ENCODE results near the gene CSRP3.
"Not testable (repeated sequence)": the region's sequence is repeated elsewhere in the genome, so short reads cannot be mapped to it uniquely, and the experiment has no call there.

Gene CSRP3

GRCh38 chr11:19185036-19185435, 16.7 kb downstream of the CSRP3 start:
- DNase-seq = no peak

DNA sequence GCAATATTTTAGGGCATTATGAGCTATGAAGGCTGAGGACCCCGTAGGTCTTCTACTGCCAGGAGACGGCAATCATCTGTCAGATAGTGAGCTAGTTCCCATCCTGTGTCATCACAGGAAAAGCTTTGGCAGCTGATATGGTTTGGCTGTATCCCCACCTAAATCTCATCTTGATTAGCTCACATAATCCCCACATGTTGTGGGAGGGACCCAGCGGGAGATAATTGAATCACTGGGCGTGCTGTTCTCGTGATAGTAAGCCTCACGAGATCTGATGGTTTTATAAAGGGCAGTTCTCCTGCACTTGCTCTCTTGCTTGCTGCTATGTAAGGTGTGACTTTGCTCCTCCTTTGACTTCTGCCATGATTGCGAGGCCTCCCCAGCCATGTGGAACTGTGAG, 18.1 kb downstream of the CSRP3 start:
- DNase-seq = no peak

- no peak for DNase-seq
These were observed 20.1 kb downstream of the CSRP3 start for GRCh38 chr11:19181531-19182261.

DNA sequence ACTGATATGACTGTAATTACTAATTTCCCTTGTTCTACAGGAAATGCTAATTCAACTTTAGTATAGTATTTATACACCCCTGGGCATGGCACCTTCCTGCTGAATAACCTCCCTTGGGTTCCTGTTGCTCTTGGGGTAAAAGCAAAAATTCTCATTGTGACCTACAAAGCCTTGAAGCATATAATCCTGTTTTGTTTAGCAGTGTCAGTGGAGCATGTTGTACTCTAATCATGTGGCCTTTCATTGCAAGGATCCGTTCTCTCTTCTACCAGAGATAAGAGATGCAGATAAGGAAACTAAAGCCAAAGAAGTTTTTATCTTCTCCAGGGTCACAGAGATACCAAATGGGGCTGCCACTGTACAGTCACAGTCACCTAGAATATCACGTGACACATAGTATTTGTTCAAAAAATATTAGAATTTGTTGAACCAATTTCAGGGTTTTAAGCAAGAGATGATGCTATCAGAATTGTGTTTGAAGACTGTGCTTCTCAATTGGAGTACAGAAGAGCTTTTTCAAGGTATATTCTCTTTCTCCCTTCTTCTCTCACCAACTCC, 25.1 kb downstream of the CSRP3 start:
- no peak for DNase-seq

- DNase-seq = no peak
These were observed 27.7 kb downstream of the CSRP3 start for GRCh38 chr11:19173964-19174638.

- no peak for DNase-seq
These were observed 28.6 kb downstream of the CSRP3 start for GRCh38 chr11:19173004-19173689.

- no peak for DNase-seq
These were observed 33.7 kb downstream of the CSRP3 start for GRCh38 chr11:19168090-19168489.

GRCh38 chr11:19164881-19165280, 36.9 kb downstream of the CSRP3 start:
- DNase-seq = no peak

GRCh38 chr11:19164230-19164855, 37.4 kb downstream of the CSRP3 start:
- DNase-seq = no peak

GRCh38 chr11:19163617-19164016, 38.2 kb downstream of the CSRP3 start:
- no peak for DNase-seq

DNA sequence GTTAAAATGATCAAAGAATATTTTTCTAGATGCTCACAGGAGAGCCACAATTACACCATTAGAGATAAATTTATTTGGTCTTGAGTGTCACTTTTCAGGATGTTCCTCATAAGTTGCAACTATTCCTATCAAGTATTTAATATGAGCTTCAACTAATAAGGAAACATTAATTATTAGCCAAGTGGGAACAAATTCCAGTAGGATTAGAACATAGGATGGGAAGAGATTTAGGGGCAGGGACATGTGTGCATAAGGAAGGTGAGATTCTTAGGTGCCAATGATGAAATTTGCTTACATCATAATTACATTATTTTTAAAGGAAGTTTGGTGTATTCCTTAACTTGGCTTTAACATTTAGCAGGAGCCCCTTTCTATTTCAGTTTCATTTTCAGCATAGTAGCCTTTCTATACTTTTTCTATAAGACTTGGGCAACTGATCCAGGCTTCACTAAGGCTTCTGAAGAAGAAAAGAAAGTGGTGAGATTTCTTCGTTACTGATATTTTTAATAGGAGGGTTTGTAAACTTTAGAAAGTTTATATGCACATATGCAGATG, 38.8 kb downstream of the CSRP3 start:
- no peak for DNase-seq

DNA sequence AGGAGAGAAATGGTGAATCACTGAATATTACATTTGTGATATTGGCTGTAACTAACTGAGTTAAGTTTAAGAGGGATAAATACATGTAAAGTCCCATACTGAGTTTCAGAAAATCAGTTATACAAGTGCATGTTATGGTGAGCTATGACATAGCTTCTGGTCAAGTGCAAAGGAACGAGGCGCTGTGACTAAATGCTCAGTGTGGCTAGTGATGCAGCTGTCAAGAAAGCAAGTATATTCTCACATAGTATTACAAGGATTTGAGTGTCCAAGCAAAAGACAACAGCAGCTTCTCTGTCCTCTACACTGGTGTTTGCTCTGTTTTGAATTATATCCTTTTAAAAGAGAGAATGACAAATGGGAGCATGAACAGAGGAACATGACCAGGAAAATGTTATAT, 40.1 kb downstream of the CSRP3 start:
- DNase-seq = no peak

DNA sequence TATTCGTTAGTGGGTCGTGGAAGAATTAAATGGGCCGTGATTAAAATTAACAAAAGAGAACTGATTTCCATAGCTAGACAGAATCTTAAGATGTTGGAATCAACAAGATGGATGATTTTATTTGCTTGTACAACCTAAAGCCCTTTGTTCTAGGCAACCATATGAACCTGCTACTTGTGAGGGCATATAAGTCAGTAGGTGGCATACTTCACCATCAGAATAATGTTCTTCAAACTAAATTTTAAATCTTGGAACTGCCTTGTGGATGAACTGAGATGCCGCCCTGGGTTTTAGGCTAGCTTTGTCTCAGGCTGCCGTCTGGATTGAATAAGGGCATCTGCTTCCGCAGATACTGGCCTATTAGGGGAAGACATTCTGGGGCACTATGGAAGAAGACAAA, 40.9 kb downstream of the CSRP3 start:
- no peak for DNase-seq

- DNase-seq = no peak
These were observed 44.9 kb downstream of the CSRP3 start for GRCh38 chr11:19156892-19157291.

DNA sequence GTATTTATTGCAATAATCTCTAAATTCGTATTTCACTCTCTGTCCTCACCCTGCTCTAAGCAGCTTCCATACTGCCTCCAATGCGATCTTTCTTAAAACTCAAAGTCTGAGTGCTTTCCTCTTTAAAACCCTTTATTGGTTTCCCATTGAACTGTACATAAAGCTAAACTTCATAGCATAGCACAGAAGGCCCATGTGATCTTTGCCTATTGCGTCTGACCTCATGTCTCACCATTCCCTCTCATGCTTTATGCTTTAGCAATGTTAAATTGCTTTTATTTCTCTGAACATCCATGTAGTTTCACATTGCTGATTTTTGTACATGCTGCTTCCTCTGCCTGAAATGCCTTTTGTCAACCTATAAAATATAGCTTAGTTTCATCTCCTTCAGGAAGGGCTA, 56.5 kb downstream of the CSRP3 start:
- no peak for DNase-seq

DNA sequence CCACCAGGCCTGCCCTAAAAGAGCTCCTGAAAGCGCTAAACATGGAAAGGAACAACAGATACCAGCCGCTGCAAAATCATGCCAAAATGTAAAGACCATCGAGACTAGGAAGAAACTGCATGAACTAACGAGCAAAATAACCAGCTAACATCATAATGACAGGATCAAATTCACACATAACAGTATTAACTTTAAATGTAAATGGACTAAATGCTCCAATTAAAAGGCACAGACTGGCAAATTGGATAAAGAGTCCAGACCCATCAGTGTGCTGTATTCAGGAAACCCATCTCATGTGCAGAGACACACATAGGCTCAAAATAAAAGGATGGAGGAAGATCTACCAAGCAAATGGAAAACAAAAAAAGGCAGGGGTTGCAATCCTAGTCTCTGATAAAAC, 64.9 kb downstream of the CSRP3 start:
- not testable (repeated sequence) for DNase-seq

GRCh38 chr11:19134004-19134403, 67.8 kb downstream of the CSRP3 start:
- no peak for DNase-seq
